ENCODE data around the gene PHF23. TPM values are rescaled to one million over a fixed set of nuclear protein-coding genes. Genes with fewer than 3 reads are reported as not detected.

PHF23 gene
- total RNA-seq, 1 donor from 2014 or later, result 61.1 TPM

- no peak overlapping the region for H3K27ac Mint-ChIP-seq
- no peak overlapping the region for H3K4me3 Mint-ChIP-seq
- no peaks in the 10 kb centered on the region for H3K4me1 Mint-ChIP-seq (ENCODE audit: unreplicated experiment)
- DNase-seq (ENCODE audit: extremely low spot score, unreplicated experiment), result no peak
- no peak for TF ChIP-seq CTCF (conservative IDR thresholded peaks at IDR 0.05)
- no peaks in the 10 kb centered on the region for H3K36me3 Mint-ChIP-seq
- H3K9me3 Mint-ChIP-seq, result no peaks in the 10 kb centered on the region
- no peaks in the 10 kb centered on the region for H3K27me3 Mint-ChIP-seq
These were observed 42.4 kb downstream of the PHF23 start for GRCh38 chr17:7196651-7197401.

- Mint-ChIP-seq H3K9me3 (no peaks in the 10 kb centered on the region), H3K4me1 (ENCODE audit: unreplicated experiment) (no peaks in the 10 kb centered on the region), H3K36me3 (no peaks in the 10 kb centered on the region), H3K4me3 (no peak overlapping the region), H3K27ac (no peak overlapping the region), H3K27me3 (no peaks in the 10 kb centered on the region)
- no peak for DNase-seq (ENCODE audit: extremely low spot score, unreplicated experiment)
- TF ChIP-seq CTCF (conservative IDR thresholded peaks at IDR 0.05), result no peak
These were observed 43.3 kb downstream of the PHF23 start for GRCh38 chr17:7195971-7196370.

- Mint-ChIP-seq H3K4me1 (ENCODE audit: unreplicated experiment) (no peaks in the 10 kb centered on the region), H3K4me3 (no peak overlapping the region), H3K9me3 (no peaks in the 10 kb centered on the region), H3K36me3 (no peaks in the 10 kb centered on the region), H3K27ac (no peak overlapping the region), H3K27me3 (no peaks in the 10 kb centered on the region)
- DNase-seq (ENCODE audit: extremely low spot score, unreplicated experiment), result no peak
- no peak for TF ChIP-seq CTCF (conservative IDR thresholded peaks at IDR 0.05)
These were observed 46.9 kb downstream of the PHF23 start for GRCh38 chr17:7192271-7192937.

- Mint-ChIP-seq H3K27me3 (no peaks in the 10 kb centered on the region), H3K4me1 (ENCODE audit: unreplicated experiment) (no peaks in the 10 kb centered on the region), H3K36me3 (no peaks in the 10 kb centered on the region), H3K9me3 (no peaks in the 10 kb centered on the region), H3K4me3 (no peak overlapping the region), H3K27ac (no peak overlapping the region)
- no peak for TF ChIP-seq CTCF (conservative IDR thresholded peaks at IDR 0.05)
- no peak for DNase-seq (ENCODE audit: extremely low spot score, unreplicated experiment)
These were observed 47.5 kb downstream of the PHF23 start for GRCh38 chr17:7191571-7192270.

GRCh38 chr17:7191069-7191468, 48.2 kb downstream of the PHF23 start:
- Mint-ChIP-seq H3K36me3 (no peaks in the 10 kb centered on the region), H3K27me3 (no peaks in the 10 kb centered on the region), H3K4me1 (ENCODE audit: unreplicated experiment) (no peaks in the 10 kb centered on the region), H3K9me3 (no peaks in the 10 kb centered on the region), H3K27ac (no peak overlapping the region), H3K4me3 (no peak overlapping the region)
- DNase-seq (ENCODE audit: extremely low spot score, unreplicated experiment), result no peak
- TF ChIP-seq CTCF (conservative IDR thresholded peaks at IDR 0.05), result no peak

All from type B pancreatic cell (in vitro differentiated cells).